ENCODE data around the gene NFATC2.

The NFATC2 gene

DNA sequence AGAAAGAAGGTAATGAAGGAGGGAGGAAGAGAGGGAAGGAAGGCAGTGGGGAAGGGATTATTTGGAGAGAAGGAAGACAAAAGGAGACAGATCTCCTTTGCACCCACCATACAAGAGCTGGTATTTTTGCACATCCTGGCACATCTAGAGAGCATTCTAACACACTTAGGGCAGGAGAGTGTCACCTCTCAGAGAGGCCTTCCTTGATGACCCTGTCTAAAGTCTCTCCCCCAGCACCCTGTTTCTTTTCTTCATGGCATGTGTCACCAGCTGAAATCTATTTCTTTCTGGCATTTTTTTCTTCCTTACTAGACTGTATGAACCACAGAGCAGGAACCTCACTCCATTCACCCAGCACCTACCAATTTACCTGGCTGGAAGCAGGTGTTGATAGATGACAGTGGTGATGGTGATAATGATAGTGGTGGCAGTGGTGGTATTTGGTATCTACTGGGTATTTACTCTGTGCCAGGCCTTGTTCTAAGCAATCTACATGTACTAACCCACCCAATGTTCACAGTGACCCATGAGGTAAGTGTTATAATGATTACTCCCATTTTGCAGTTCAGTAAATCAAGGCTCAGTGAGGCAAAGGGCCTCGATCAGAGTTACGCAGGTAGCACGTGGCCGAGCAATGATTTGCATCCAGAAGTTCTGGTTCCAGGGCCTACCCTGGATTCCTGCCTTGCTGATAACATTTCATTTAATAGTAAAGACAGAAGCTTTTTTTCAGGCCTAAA, 131.8 kb downstream of the NFATC2 start:
- H3K4me3 ChIP-seq (ENCODE audit: low read length) = no peak overlapping the region
- H4K20me1 ChIP-seq (ENCODE audit: control insufficient read depth, insufficient read depth, low read depth, low read length) = no peaks in the 10 kb centered on the region
- H3K27ac ChIP-seq (ENCODE audit: low read depth, low read length) = no peak overlapping the region
- no peak for TF ChIP-seq CTCF (IDR thresholded peaks at IDR 0.05; ENCODE audit: low read depth, low read length, poor library complexity, severe bottlenecking)
- TF ChIP-seq EZH2phosphoT487 (IDR thresholded peaks at IDR 0.05; ENCODE audit: borderline replicate concordance, low read length) = no peak
- no peaks in the 10 kb centered on the region for H3K27me3 ChIP-seq (ENCODE audit: control insufficient read depth, low read length)
- peaks cover 22% of the 10 kb centered on the region for H3K4me1 ChIP-seq (ENCODE audit: control insufficient read depth, low read length)
- H3K4me2 ChIP-seq (ENCODE audit: low read length) = no peak overlapping the region
- H3K9me2 ChIP-seq (replicated peaks; ENCODE audit: control insufficient read depth, low read length) = no peaks in the 10 kb centered on the region
- no peaks in the 10 kb centered on the region for H3K79me2 ChIP-seq (ENCODE audit: control insufficient read depth, low read length)
- H3K36me3 ChIP-seq (ENCODE audit: control insufficient read depth, low read length) = peaks cover 32% of the 10 kb centered on the region
- H3F3A ChIP-seq (ENCODE audit: control insufficient read depth, insufficient read depth) = no peaks in the 10 kb centered on the region
- no peaks in the 10 kb centered on the region for H3K9me3 ChIP-seq (ENCODE audit: control insufficient read depth, insufficient read depth, low read length)

GRCh38 chr20:51409192-51409880, 133.2 kb downstream of the NFATC2 start:
- Histone ChIP-seq H3K27me3 (ENCODE audit: control insufficient read depth, low read length) (no peaks in the 10 kb centered on the region), H3K79me2 (ENCODE audit: control insufficient read depth, low read length) (peaks cover under 1% of the 10 kb centered on the region)
- no peak for TF ChIP-seq CTCF (IDR thresholded peaks at IDR 0.05; ENCODE audit: low read depth, low read length, poor library complexity, severe bottlenecking)
- no peak for TF ChIP-seq EZH2phosphoT487 (IDR thresholded peaks at IDR 0.05; ENCODE audit: borderline replicate concordance, low read length)

DNA sequence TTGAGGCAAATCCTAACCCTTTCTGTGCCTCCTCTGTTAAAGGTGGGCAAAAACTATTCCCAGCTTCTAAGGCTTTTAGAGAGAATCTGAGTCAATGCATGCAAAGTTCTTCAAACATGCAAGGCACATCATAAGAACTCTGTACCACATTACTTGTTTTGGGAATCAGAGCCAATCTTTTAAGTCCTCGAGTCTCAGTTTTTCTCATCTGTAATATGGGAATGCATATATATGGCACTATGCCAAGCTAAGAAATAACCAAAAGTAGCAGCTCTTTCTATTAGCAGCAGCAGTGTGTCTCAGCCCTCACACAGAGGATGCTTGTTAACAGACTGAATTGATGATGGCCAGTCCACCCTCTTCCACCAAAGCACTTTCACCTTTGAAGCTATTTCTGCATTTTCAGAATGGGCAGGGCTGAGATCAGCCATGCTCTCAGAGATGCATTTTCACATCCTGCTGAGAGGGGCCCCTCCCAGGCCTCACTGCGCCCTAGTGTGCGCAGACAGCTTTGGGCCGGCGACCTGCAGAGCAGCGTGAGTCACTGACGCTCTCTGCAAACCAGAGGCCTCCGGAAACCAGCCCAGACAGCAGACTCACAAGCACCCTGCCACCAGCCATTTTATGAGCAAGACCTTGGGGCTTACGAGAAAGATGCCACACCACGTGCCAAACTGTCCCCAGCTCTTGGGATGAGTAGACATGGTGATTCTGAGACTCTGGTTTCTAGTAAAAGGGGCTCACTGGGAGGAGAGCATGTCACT, 138.0 kb downstream of the NFATC2 start:
- no peaks in the 10 kb centered on the region for H3K9me3 ChIP-seq (ENCODE audit: control insufficient read depth, insufficient read depth, low read length)
- H3F3A ChIP-seq (ENCODE audit: control insufficient read depth, insufficient read depth) = peaks cover 10% of the 10 kb centered on the region; the same call in 1 of the 2 replicates
- peak overlapping the region; percentile 59 for H3K4me2 ChIP-seq (ENCODE audit: low read length)
- H3K27ac ChIP-seq (ENCODE audit: low read depth, low read length) = peak overlapping the region; percentile 76
- no peaks in the 10 kb centered on the region for H3K27me3 ChIP-seq (ENCODE audit: control insufficient read depth, low read length)
- TF ChIP-seq CTCF (IDR thresholded peaks at IDR 0.05; ENCODE audit: low read depth, low read length, poor library complexity, severe bottlenecking) = no peak
- TF ChIP-seq EZH2phosphoT487 (IDR thresholded peaks at IDR 0.05; ENCODE audit: borderline replicate concordance, low read length) = no peak
- H3K36me3 ChIP-seq (ENCODE audit: control insufficient read depth, low read length) = peaks cover 68% of the 10 kb centered on the region
- peak overlapping the region; percentile 28 for H3K4me3 ChIP-seq (ENCODE audit: low read length)
- no peaks in the 10 kb centered on the region for H4K20me1 ChIP-seq (ENCODE audit: control insufficient read depth, insufficient read depth, low read depth, low read length)
- H3K4me1 ChIP-seq (ENCODE audit: control insufficient read depth, low read length) = peaks cover 65% of the 10 kb centered on the region
- no peaks in the 10 kb centered on the region for H3K9me2 ChIP-seq (replicated peaks; ENCODE audit: control insufficient read depth, low read length)
- H3K79me2 ChIP-seq (ENCODE audit: control insufficient read depth, low read length) = peaks cover 28% of the 10 kb centered on the region

More at GRCh38 chr20:51409192-51409880, 133.2 kb downstream of the NFATC2 start:
- no peaks in the 10 kb centered on the region for H3K9me2 ChIP-seq (replicated peaks; ENCODE audit: control insufficient read depth, low read length)
- no peak overlapping the region for H3K4me3 ChIP-seq (ENCODE audit: low read length)
- 0 out of 2 replicates have a peak, but pooled peaks cover under 1% of the 10 kb centered on the region for H3F3A ChIP-seq (ENCODE audit: control insufficient read depth, insufficient read depth)
- no peaks in the 10 kb centered on the region for H4K20me1 ChIP-seq (ENCODE audit: control insufficient read depth, insufficient read depth, low read depth, low read length)
- H3K9me3 ChIP-seq (ENCODE audit: control insufficient read depth, insufficient read depth, low read length) = no peaks in the 10 kb centered on the region
- peaks cover 36% of the 10 kb centered on the region for H3K36me3 ChIP-seq (ENCODE audit: control insufficient read depth, low read length)
- peaks cover 22% of the 10 kb centered on the region for H3K4me1 ChIP-seq (ENCODE audit: control insufficient read depth, low read length)
- no peak overlapping the region for H3K27ac ChIP-seq (ENCODE audit: low read depth, low read length)
- no peak overlapping the region for H3K4me2 ChIP-seq (ENCODE audit: low read length)

All from DOHH2 (cell line).